Ammon's horn (tissue), 1 donor: ENCODE data around the gene LHFPL5.

ENCODE experiments used
- DNase-seq: peaks from one replicate; pipeline ENCODE4 v3.0.0-alpha.2; 2016; ENCODE audit warnings: low spot score

The LHFPL5 gene

DNA sequence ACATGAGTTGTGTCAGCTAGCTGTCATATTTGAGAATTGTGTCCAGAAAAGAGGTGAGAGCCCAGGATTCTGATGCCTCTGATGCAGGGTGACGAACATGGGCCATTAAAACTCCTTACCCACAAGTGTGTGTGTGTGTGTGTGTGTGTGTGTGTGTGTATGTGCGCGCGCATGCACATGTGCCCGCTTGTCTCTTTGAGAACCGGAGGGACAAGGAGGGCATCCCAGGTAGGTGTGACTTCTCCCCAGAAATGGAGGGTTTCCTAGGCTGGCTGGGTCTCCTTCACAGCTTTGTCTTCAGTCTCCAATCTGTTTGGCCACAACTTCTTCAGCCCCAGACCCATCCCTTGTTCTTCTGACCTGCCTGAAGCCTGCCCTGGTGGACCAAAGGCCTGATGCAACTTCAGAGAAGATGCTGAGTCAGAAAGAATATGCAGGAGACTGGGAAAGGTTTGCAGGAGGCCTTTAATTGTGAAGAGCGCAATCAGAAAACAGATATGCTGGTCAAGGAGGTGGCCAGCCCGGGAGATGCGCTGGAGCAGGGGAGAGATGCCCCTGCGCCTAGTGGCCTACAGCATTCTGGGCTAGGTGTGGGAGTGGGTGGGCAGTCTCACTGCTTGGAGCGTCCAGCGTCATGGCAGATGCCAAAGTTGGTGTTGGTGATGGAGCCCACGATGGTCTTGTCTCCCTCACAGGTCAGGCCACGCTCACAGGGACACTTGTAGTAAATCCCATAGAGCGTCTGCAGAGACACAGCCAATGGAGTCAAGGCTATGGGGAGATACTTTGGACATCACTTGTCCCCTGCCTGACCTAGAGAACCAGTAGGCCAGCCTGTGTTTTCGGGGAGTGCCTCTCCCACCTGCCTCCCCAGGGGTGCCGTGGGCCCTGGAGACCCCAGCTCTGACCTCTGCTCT is 10.4 kb upstream of the LHFPL5 start:
- no peak for DNase-seq

DNA sequence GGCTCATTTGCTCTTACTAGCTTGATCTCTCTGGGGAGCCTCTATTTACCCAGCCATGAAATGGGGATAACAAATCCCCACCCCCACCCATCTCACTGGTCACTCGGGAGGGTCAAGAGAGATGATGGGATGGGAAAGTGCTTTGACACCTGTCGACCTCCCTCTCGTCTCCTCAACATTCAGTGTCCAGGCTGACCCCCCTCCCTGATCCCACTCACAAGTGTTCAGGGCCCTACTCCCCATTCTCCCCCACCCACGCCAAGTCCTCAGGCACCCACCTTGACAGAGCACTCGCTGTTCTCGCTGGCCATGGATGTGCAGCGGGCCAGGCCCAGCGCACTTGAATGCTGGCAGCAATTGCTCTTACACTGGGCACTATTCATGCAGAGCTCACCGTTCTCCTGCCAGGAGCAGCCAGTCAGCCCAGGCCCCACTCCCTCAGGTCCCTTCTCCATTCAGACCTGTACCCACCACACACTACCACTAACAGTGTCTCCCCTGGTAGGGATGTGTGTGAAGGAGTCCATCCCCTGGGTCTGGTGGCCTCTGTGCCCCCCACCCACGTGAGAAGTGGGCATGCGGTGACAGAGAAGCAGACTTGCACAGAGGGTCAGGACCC is 9.6 kb upstream of the LHFPL5 start:
- DNase-seq = no peak

DNA sequence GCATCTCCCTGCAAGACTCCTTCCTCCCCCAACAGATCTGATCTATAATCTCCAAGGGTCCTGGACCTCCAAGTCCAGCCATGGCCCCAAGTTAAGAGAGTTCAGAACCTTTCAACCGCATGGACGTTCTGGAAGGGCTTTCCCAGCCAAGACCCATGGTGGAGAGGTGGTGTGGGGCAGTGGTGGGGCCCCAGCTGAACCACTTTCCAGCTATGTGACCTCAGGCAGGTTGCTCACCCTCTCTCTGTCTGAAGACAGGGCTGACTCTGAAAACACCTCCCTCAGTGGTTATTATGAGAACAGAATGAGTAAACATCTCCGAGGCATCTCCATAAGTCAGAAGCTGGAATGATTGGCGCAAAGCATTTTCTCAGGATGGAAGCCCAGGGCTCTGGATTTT is 8.9 kb upstream of the LHFPL5 start:
- DNase-seq = no peak

DNA sequence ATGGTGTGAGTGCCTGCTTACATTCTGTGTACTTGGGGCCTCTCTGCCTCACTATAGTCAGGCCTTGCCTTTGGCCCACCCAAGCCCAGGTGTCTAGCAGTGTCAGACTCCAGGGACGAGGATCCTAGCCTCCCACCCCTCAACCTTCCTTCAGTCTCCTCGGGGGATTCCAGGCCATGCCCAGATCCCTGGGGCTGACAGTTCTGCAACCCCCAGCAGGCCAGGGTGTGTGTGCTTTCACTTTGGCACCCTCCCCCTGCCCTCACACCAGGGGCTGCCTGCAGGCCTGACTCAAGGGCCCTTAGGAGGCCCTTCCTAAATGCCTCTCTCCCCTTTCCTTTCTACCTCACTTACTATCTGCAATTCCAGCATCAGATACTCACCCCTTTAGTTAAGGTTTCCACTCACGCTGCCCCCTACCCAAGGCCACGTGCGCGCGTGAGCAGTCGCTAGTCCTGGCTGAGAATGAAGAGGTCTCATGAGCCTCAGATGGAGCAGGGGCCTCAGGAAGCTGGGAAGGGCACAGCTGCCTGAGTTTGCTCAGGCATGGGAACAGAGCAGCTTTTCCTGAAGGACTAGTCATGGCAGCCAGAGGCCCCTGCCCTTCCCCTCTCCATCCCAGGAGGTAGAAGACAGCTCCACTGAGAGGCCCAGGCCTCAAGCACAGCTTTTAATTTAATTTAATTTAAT is 7.2 kb upstream of the LHFPL5 start:
- no peak for DNase-seq

DNA sequence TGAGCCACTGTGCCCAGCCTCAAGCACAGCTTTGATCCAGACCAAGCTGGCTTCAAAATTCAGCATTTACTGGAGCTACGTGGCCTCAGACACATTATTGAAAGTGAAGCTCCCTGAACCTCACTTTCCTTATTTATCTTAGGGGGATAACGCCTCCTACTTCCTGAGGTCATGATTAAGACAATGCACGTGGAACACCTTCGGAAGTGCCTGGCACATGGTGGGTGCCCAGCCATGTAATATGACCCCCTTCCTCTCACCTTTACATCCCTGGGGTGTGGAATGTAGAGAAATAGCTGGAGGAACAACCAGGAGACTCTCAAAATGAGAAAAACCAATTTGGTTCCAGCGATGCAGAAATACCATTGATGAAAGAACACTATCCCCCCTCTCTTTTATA is 6.4 kb upstream of the LHFPL5 start:
- no peak for DNase-seq

DNA sequence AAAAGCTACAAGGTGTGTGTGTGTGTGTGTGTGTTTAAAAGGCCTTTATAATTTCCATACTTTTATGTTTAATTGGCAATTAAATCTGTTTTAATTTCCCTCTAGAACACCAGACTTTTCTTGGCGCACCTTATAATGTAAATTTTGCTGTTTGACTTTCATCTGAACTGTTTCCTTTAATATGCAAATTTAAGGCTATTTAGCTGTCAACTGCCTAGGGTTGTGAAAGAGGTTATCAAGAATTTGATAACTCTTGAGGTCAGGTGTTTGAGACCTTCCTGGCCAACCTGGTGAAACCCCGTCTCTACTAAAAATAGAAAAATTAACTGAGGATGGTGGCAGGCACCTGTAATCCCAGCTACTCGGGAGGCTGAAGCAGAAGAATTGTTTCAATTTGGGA is 4.0 kb upstream of the LHFPL5 start:
- DNase-seq = no peak

DNA sequence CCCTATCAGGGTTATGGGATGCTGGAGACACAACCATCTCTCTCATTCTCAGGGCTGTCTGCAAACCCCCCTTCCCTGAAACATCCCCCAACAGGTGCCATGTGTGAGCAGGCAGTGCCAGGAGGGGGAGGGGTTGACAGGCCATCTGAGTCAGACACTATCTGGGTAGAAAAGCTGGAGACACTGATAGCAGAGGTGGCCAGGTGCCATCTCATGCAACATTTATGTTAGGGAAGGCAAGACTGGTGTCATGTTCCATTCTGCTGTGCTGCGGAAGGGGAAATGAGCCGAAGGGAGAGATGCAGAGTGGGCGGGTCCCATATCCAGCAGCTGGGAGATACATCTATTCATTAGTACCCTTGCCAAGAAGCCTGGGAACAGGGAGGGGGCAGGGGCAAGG is 3.5 kb downstream of the LHFPL5 start:
- DNase-seq = no peak

DNA sequence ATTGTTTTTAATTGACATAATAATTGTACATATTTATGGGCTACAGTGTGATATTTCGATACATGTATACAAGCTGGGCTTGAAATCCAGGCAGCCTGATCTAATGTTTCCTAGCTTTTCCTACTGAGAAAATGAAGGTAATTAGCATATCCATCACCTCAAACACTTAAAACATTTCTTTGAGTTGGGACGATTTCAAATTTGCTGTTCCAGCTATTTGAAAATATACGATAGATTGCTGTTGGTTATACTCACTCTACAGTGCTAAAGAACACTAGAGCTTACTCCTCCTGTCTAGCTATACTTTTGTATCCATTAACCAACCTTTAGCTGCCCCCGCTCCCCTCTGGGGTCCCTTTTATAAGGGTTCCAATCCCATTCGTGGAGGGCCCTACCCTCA is 4.7 kb downstream of the LHFPL5 start:
- DNase-seq = no peak

DNA sequence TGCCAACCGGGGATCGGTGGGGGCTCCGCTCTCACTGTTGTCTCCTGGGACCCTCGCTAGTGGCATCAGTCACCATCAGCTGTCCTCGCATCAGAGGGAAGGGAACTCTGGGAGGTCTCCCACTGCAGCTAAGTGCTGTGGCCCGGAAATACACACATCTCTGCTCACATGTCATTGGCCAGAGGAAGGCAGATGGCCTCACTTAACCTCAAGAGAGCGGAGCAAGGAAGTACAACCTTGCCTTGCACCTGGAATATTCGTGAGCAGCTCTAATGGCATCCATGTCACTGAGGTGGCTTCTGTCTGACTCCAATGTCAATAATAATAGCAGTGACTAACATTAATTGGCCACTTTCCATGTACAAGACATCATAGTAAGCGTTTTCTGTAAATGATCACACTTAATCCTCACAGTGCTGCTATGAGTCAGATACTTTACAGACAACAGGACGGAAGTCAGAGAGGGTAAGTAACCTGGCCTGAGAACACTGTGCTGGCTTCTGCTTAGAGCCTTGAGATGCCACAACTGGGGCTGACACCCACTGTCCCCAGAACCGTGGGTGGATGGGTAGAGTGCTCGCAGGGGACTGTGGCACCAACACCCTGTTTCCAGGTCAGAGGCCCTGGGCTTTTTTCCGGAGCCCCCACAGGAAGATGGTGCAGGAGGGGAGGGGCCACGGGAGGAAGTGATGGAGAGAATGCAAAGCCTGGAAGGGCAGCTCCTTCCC is 6.0 kb downstream of the LHFPL5 start:
- DNase-seq = no peak

DNA sequence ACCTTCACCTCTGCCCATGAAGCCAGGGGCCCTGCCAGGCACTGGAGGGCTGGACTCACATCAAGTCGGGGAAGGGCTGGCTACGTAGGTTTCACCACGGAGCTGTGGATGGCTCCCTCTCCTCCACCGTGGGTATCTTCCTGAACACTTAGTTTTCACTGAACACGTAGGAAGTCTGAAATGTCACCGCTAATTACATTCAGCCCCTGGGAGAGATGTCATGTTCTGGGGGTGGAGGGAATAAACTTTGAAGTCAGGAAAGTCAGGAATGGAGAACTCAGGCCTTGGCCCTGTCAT is 6.5 kb downstream of the LHFPL5 start:
- DNase-seq = no peak

DNA sequence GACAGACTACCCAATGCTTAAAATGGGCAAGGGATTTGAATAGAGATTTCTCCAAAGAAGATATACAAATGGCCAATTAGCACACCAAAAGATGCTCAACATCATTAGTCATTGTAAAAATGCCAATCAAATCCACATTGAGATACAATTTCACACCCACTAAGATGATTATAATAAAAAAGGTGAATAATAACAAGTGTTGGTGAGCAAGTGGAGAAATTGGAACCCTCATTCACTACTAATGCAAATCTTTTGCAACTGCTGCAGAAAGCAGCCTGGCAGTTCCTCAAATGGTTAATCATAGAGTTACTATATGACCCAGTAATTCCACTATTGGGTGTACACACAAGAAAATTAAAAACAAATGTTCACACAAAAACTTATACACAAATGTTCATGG is 12.4 kb downstream of the LHFPL5 start:
- no peak for DNase-seq

DNA sequence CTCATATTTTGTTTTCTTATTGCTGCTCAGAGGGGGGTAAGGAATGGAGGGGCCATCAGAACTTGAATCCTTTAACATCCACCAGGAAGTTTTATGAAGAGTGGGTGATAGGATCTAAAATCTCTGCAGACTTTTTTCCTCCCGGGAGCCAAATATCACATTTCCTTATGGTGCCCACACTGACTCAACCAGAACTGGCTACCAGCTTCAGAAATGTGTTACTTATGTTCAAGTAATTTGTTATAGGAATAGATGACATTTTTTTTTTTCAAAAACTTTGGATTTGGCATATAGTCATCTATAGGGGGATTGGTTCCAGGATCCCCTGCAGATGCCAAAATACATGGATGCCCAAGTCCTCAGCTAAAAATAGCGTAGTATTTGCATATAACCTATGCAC is 18.4 kb downstream of the LHFPL5 start:
- DNase-seq = no peak

DNA sequence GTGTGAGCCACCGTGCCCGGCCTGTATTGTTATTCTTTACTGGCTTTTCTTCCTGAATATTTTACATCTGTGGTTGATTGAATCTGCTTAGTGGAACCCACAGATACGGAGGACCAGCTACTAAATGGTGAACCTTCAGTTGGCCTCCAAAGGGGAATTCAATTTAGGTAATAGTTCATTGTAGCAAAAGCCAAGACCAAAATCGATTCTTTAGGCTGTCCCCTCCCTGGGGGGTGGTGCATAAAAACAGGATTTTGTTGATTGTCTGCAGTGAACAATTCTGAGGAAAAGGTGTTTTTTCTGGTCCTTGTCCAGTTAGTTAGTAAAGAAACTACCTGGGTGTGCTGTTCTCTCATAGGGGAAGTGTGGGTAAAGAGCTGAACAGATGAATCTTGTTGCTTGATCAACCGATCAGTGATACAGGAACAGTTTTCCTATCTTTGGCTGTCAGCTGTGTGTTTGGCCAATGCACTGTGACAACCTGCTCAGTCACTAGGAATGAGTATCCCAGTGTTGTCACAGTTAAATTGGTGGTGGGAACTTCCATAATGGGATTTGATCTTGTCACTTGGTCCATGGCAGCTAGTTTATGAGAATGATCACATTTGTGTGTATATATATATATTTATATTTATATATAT is 19.5 kb downstream of the LHFPL5 start:
- DNase-seq = no peak

DNA sequence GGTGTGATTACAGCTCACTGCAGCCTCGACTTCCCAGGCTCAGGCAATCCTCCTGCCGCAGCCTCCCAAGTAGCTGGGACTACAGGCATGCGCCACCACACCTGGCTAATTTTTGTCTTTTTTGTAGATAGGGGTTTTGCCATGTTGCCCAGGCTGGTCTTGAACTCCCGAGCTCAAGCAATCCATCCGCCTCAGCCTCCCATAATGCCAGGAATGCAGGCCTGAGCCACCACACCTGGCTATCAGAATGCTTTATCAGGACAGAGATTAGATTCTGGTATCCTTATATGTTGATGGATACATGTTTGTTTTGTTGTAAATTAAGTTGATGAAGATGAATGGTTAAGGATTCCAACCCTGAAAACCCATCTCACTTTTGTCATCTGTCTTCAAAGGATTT is 24.2 kb downstream of the LHFPL5 start:
- no peak for DNase-seq

DNA sequence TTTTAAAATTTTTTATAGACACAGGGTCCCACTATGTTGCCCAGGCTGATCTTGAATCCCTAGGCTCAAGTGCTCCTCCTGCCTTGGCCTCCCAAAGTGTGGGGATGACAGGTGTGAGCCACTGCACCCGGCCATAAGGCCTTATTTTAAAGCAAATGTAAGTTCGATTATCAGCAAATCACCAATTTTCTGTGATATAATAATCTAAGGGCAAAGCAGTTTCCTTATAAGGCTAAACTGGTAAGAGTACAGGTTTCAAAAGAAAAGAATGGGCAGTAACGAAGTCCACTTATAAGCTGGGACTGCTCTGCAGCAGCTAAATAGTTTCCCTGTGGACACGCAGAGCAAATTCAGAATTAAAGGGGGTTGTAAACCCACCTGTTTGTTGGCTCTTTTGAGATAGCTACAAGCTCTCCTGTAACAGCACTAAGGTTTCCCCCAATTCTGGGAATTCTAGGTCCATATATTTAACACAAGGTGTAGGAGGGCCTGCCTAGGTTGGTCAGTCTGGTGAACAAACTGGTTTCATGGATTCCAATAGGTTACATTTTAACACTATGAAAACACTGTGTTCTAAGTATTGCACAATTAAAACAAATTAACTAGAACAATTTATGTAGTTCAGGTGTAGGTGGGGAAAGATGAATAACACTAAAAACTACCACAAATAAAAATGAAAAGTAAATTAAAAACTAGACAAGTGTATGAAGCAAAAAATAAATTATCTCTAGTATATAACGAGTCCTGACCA is 26.3 kb downstream of the LHFPL5 start:
- no peak for DNase-seq

DNA sequence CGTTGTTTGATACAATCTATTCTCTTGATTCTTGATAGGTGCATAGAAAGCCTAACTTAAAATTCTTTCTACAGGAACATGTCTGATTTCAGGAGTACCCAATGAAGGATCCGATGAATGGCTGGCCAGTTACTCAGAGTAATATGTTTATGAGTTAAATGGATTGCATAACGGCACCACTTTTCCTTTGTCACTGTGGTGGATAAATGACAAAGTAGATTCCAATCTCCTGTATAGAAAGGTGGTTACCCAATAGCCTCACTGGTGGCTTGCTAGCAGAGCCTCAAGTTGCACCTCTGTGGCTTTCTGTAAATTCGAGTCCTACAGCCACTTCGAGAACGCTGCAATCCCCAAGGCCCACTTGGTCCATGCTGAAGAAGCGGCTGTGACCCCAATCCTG is 28.4 kb downstream of the LHFPL5 start:
- no peak for DNase-seq

DNA sequence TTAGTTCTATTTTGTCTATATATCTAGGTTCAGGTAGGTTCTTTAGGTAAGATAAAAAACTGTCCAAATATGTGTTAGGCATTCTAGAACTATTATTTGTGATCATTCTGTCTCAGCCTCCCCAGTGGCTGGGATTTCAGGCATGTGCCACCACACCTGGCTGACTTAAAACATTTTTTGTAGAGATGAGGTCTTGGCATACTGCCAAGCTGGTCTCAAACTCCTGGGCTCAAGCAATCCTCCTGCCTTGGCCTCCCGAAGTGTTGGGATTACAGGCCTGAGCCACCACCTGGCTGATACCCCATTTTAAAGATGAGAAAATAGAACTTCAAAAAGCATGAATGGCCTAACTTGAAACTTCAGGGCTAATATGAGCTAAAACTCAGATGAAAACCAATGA is 33.9 kb downstream of the LHFPL5 start:
- no peak for DNase-seq

DNA sequence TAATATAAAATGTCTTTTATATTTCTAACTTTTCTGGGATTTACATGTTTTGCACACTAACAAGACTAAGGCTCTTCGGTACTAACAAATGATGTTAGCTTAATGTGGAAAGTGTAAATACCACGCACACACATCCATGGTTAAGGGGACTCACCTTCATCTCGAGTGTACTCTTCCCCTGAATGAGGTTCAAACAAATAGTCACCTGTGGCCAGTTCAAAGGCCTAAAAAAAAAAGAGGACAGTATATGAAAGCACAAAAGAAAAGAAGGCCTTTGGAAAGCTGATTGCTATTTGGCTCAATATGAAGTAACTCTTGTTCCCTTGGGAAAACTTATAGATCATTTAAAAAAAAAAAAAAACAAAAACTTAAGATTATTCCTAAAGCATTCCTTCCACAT is 37.2 kb downstream of the LHFPL5 start:
- no peak for DNase-seq

DNA sequence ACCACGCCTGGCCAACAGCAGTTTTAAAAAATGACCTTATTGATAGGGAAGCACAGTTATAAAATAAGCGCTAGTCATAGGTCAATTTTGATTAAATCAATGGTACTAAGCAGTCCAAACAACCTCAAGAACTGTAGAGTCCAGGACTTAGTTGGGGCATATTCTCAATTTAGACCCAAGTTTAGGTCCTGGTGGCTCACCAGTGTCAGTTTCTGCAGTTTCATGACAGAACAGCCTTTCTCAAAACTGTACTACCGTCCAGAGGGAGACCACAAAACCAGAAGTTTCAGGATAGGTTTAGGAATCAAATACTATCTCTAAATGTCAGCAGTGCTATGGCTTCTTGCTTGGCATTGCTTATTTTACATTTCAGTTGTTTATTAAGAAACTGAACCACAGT is 39.1 kb downstream of the LHFPL5 start:
- no peak for DNase-seq

DNA sequence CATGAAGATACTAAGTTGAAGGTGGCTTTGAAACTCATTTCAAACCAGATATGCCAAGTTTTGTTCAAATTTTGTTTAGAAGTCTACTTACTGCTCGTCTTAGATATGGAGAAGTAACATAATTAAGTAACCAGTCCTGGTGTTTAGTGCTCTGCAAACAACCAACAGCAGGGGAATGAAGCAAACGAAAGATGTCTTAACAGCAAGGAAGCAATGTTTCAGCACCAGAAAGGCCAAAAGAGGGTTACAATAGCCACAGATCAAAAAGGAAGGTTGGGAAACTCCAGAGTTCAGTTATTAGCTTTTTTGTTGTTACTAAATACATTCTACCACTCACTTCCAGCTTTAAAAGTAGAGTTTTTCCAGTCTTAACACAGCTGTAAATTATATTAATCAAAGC is 45.1 kb downstream of the LHFPL5 start:
- DNase-seq = no peak

DNA sequence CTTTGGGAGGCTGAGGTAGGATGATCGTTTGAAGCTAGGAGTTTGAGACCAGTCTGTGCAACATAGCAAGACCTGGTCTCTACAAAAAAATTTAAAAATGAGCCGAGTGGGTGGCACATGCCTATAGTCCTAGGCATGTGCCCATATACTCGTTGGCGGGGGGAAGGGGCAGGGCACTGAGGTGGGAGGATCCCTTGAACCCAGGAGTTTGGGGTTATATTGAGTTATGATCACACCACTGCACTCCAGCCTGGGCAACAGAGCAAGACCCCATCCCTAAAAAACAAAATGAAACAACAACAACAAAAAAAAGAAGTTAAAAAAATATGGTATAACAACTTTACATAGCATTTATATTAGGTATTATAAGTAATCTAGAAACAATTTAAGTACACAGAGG is 47.8 kb downstream of the LHFPL5 start:
- DNase-seq = no peak

DNA sequence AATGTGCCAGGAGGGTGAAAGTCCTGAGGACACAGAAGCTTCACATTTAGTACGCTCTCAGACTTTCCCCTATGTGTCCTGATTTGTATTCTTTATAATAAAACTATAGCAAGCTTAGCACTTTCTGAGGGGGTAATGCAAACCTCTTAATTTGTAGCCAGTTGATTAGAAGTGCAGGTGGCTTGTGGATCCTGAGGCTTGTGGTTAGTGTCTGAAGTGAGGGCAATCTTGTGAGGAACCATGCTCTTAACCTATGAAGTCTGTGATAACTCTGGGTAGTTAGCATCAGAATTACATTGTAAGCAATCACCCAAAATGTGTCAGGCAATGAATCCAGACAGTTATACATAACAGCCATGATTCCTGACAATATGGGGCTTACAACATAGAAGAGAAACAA is 51.1 kb downstream of the LHFPL5 start:
- no peak for DNase-seq
